Smooth muscle cell (in vitro differentiated cells): ENCODE measurements around the gene MINDY4B. TPM values are rescaled to one million over a fixed set of nuclear protein-coding genes. Genes with fewer than 3 reads are reported as not detected.

Experiments
- DNase-seq: peaks from one replicate; lab custom pipeline; 2025; ENCODE audit not compliant: unreplicated experiment; lab: John Stamatoyannopoulos, UW
- H2AFZ ChIP-seq: fragments of 200-600 bp; sonication (generic); 2 replicates; pipeline ENCODE4 v1.6.0; 2016; ENCODE audit warnings: antibody characterized with exemption, low read depth, mild to moderate bottlenecking
- H3F3A ChIP-seq: fragments of 200-600 bp; sonication (generic); 2 replicates; pipeline ENCODE4 v1.6.0; 2017; ENCODE audit warnings: antibody characterized with exemption, low read depth
- H3K27ac ChIP-seq: fragments of 200-600 bp; sonication (generic); 2 replicates; pipeline ENCODE4 v1.5.1; 2016; ENCODE audit warnings: low read depth, mild to moderate bottlenecking
- H3K27me3 ChIP-seq: fragments of 200-600 bp; sonication (generic); 2 replicates; pipeline ENCODE4 v1.6.1; 2016; ENCODE audit warnings: low read depth, mild to moderate bottlenecking
- H3K36me3 ChIP-seq: fragments of 200-600 bp; sonication (generic); 2 replicates; pipeline ENCODE4 v1.5.1; 2016; ENCODE audit warnings: low read depth
- H3K4me1 ChIP-seq: fragments of 200-600 bp; sonication (generic); 2 replicates; pipeline ENCODE4 v1.5.1; 2016; ENCODE audit warnings: low read depth
- H3K4me2 ChIP-seq: fragments of 200-600 bp; sonication (generic); 2 replicates; pipeline ENCODE4 v1.6.0; 2016; ENCODE audit warnings: mild to moderate bottlenecking
- H3K4me3 ChIP-seq: fragments of 200-600 bp; sonication (generic); 2 replicates; pipeline ENCODE4 v1.5.1; 2016; ENCODE audit warnings: mild to moderate bottlenecking
- H3K79me2 ChIP-seq: fragments of 200-600 bp; sonication (generic); 2 replicates; pipeline ENCODE4 v1.6.0; 2016; ENCODE audit warnings: low read depth, mild to moderate bottlenecking
- H3K9ac ChIP-seq: fragments of 200-600 bp; sonication (generic); 2 replicates; pipeline ENCODE4 v1.6.0; 2016; ENCODE audit warnings: low read depth
- H3K9me3 ChIP-seq: fragments of 200-600 bp; sonication (generic); replicated peaks from 2 replicates; pipeline ENCODE4 v1.5.1; 2016; ENCODE audit warnings: low read depth
- H4K20me1 ChIP-seq: fragments of 200-600 bp; sonication (generic); 2 replicates; pipeline ENCODE4 v1.6.0; 2016; ENCODE audit warnings: low read depth
- CTCF ChIP-seq: fragments of 200-600 bp; sonication (generic); IDR thresholded peaks from 2 replicates; pipeline ENCODE4 v1.5.1; 2017; ENCODE audit warnings: borderline replicate concordance, mild to moderate bottlenecking, antibody characterized with exemption; ENCODE audit not compliant: insufficient read depth, poor library complexity, severe bottlenecking
- WGBS: methylation state at CpG from one replicate; pipeline ENCODE4 v1.1.7; 2016; ENCODE audit warnings: low lambda C conversion rate; 5-methylcytosine and 5-hydroxymethylcytosine counted together
- polyA plus RNA-seq: library from polyadenylated mRNA; unstranded; fragments of >200 nt; fragmentation: Nextera tagmentation; extraction: Ambion mirVana; gene quantifications from 2 replicates; pipeline ENCODE4 v1.2.1, GENCODE V29; 2016
- total RNA-seq: library from RNA; depleted of rRNA; stranded (reverse); fragments of >200 nt; gene quantifications from 2 replicates; pipeline ENCODE4 v1.2.3, GENCODE V29; 2014

Gene MINDY4B
- total and polyA plus RNA-seq, 2 experiments from 2014 or later = not detected

GRCh38 chr3:150942221-150942620 lies 37.0 kb upstream of the MINDY4B start:
- H3K27me3 ChIP-seq = peaks cover 2% of the 10 kb centered on the region
- H3F3A ChIP-seq = no peaks in the 10 kb centered on the region
- H3K4me1 ChIP-seq = no peaks in the 10 kb centered on the region
- H3K4me3 ChIP-seq = no peak overlapping the region
- no peaks in the 10 kb centered on the region for H3K9me3 ChIP-seq
- no peak overlapping the region for H3K9ac ChIP-seq
- TF ChIP-seq CTCF = no peak
- H4K20me1 ChIP-seq = no peaks in the 10 kb centered on the region
- no peak overlapping the region for H3K4me2 ChIP-seq
- H3K27ac ChIP-seq = no peak overlapping the region
- H3K79me2 ChIP-seq = no peaks in the 10 kb centered on the region
- no peaks in the 10 kb centered on the region for H3K36me3 ChIP-seq
- 98% methylated on average over 3 of the region's 3 CpGs for WGBS
- DNase-seq = no peak
- H2AFZ ChIP-seq = no peak overlapping the region

- Histone ChIP-seq H3K27ac (no peak overlapping the region), H3K9ac (no peak overlapping the region), H3K79me2 (no peaks in the 10 kb centered on the region), H3K36me3 (no peaks in the 10 kb centered on the region), H4K20me1 (no peaks in the 10 kb centered on the region), H3F3A (no peaks in the 10 kb centered on the region), H3K4me2 (no peak overlapping the region), H3K27me3 (peaks cover 19% of the 10 kb centered on the region), H3K9me3 (no peaks in the 10 kb centered on the region), H3K4me3 (no peak overlapping the region), H3K4me1 (no peaks in the 10 kb centered on the region), H2AFZ (no peak overlapping the region)
- WGBS = 67% methylated on average over 2 of the region's 2 CpGs
- no peak for DNase-seq
- no peak for TF ChIP-seq CTCF
These were observed 31.5 kb upstream of the MINDY4B start for GRCh38 chr3:150936693-150937092.

GRCh38 chr3:150933473-150933995 lies 28.3 kb upstream of the MINDY4B start:
- no peak for DNase-seq
- Histone ChIP-seq H2AFZ (no peak overlapping the region), H3K4me1 (no peaks in the 10 kb centered on the region), H4K20me1 (no peaks in the 10 kb centered on the region), H3K27ac (no peak overlapping the region), H3K9me3 (no peaks in the 10 kb centered on the region), H3K36me3 (no peaks in the 10 kb centered on the region), H3K9ac (no peak overlapping the region), H3K79me2 (no peaks in the 10 kb centered on the region), H3K4me3 (no peak overlapping the region), H3F3A (no peaks in the 10 kb centered on the region), H3K4me2 (no peak overlapping the region), H3K27me3 (peaks cover 31% of the 10 kb centered on the region)
- no peak for TF ChIP-seq CTCF
- 25% methylated on average over 1 of the region's 1 CpG for WGBS

GRCh38 chr3:150931745-150932144 lies 26.5 kb upstream of the MINDY4B start:
- no peaks in the 10 kb centered on the region for H3K79me2 ChIP-seq
- no peak overlapping the region for H3K4me2 ChIP-seq
- H4K20me1 ChIP-seq = no peaks in the 10 kb centered on the region
- H3K27me3 ChIP-seq = peaks cover 25% of the 10 kb centered on the region
- WGBS = 95% methylated on average over 1 of the region's 1 CpG
- no peak for TF ChIP-seq CTCF
- no peaks in the 10 kb centered on the region for H3K36me3 ChIP-seq
- no peaks in the 10 kb centered on the region for H3K4me1 ChIP-seq
- DNase-seq = no peak
- no peaks in the 10 kb centered on the region for H3F3A ChIP-seq
- H2AFZ ChIP-seq = no peak overlapping the region
- H3K4me3 ChIP-seq = no peak overlapping the region
- H3K27ac ChIP-seq = no peak overlapping the region
- no peaks in the 10 kb centered on the region for H3K9me3 ChIP-seq
- H3K9ac ChIP-seq = no peak overlapping the region
